Measurements from ENCODE around the gene ZBTB16. TPM values are rescaled to one million over a fixed set of nuclear protein-coding genes. Genes with fewer than 3 reads are reported as not detected.

The ZBTB16 gene
- total and polyA plus RNA-seq, 2 donors (not counting 3 experiments of a cell fraction or from before 2014, with no cell fraction given): 9.8 to 20.3 TPM

DNA sequence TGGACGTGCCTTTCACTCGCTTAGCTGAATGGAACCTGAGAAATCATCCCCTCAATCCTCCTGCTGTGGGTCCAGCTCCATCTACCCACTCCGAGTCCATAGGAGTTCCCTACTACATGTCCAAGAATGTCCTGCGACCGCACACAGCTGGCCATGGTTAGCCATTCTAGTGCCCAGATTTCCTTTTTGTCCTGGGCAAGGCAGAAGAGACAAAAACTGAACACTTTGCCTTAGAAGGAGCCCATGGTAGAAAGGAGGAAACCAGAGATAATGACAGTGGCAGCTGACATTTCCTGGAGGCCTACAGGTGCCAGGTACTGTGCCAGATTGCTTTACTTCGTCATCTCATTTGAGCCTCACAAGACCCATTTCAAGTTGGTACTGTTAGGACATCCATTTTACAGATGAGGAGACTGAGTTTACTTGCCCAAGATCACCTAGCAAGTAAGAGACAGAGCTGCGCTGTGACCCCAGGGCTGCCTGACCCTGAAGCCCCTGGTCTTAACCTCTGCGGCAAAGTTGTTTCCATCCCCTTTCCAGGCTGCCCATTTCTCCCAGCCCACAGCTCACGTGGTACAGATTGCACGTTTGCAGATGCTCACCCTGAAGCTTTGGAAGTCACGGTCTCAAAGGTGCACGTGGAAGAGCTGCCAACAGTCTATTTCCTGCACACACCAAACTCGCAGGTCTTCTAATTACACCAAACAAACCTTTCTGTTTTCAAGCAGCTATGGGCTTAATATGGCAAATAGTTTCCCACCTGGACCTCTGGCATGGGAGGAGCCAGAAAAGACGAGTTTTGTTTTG is 112.7 kb downstream of the ZBTB16 start:
- TF ChIP-seq EZH2 (IDR thresholded peaks at IDR 0.05; ENCODE audit: borderline replicate concordance, low read depth, low read length, severe bottlenecking) (no peak), FOS (IDR thresholded peaks at IDR 0.05; ENCODE audit: borderline replicate concordance, insufficient read depth, low read length) (no peak)
- no TSS peak for BruUV-seq (replicated peaks)
- H3K4me1 ChIP-seq (ENCODE audit: control insufficient read depth, extremely low read depth, insufficient read depth, low read length): peaks cover 30% of the 10 kb centered on the region
- no peaks in the 10 kb centered on the region for H3K79me2 ChIP-seq (ENCODE audit: control insufficient read depth, insufficient read depth, low read length)
- H3K36me3 ChIP-seq (ENCODE audit: control insufficient read depth in 2 of 2, extremely low read depth in 1 of 2, insufficient read depth in 2 of 2, low read length in 2 of 2): no peaks in the 10 kb centered on the region
- DNase-seq (ENCODE audit: low read depth, low spot score) (no peak), FAIRE-seq (peak; percentile 18)
- H4K20me1 ChIP-seq (replicated peaks; ENCODE audit: control insufficient read depth, extremely low read depth, insufficient read depth, low read length): no peaks in the 10 kb centered on the region
- peak overlapping the region; percentile 35 for H2AFZ ChIP-seq (ENCODE audit: low read depth, low read length)
- peak overlapping the region; percentile 57 for H3K27ac ChIP-seq (ENCODE audit: insufficient read depth, low read depth, low read length)
- CTCF ChIA-PET: interaction anchor here (0.7 to 2.0 kb wide), 6 partner anchors 8 to 89 kb away, joined by 3 to 13 read pairs (median 5); no protein-coding TSS in a partner anchor
- H3K4me2 ChIP-seq (ENCODE audit: insufficient read depth, low read length): no peak overlapping the region
- intact Hi-C loops (cut with micrococcal nuclease): no loop called here
- no peak overlapping the region for H3K4me3 ChIP-seq (replicated peaks in 1 of 3; ENCODE audit: insufficient read depth in 1 of 3, low read depth in 1 of 3, low read length in 3 of 3)
- H3K9me3 ChIP-seq (replicated peaks; ENCODE audit: control insufficient read depth, insufficient read depth, low read length): no peaks in the 10 kb centered on the region
- H3K27me3 ChIP-seq (ENCODE audit: control insufficient read depth in 2 of 2, insufficient read depth in 2 of 2, low read length in 2 of 2): no peaks in the 10 kb centered on the region
- dilution Hi-C loops (cut with MboI; ENCODE audit: extremely low pct_ligation_motif_present, low sequenced_read_pairs): no loop called here
- POLR2A ChIA-PET: no interaction called here
- no peaks in the 10 kb centered on the region for H3K9me1 ChIP-seq (replicated peaks; ENCODE audit: control insufficient read depth, extremely low read depth, insufficient read depth, low read length)
- H3K9ac ChIP-seq (replicated peaks; ENCODE audit: extremely low read depth, insufficient read depth, low read length): peak overlapping the region; percentile 61

GRCh38 chr11:114172871-114173444 is 113.4 kb downstream of the ZBTB16 start:
- ChIA-PET POLR2A (no interaction called here), CTCF (interaction anchor here (0.7 to 2.0 kb wide), 2 partner anchors 21 to 89 kb away, joined by 3 to 13 read pairs; no protein-coding TSS in a partner anchor)
- H3K79me2 ChIP-seq (ENCODE audit: control insufficient read depth, insufficient read depth, low read length): no peaks in the 10 kb centered on the region
- TF ChIP-seq JUN (IDR thresholded peaks at IDR 0.05; ENCODE audit: borderline replicate concordance, insufficient read depth, insufficient read length, low read depth) (no peak), MYC (IDR thresholded peaks at IDR 0.05; ENCODE audit: low read depth, low read length) (no peak), GATA2 (IDR thresholded peaks at IDR 0.05; ENCODE audit: insufficient read depth, insufficient read length, low read depth, low read length) (no peak), POLR2A (IDR thresholded peaks at IDR 0.05; ENCODE audit: low read depth, low read length) (no peak)
- peaks cover 28% of the 10 kb centered on the region for H3K4me1 ChIP-seq (ENCODE audit: control insufficient read depth, extremely low read depth, insufficient read depth, low read length)
- H3K27me3 ChIP-seq (ENCODE audit: control insufficient read depth in 2 of 2, insufficient read depth in 2 of 2, low read length in 2 of 2): no peaks in the 10 kb centered on the region
- H3K9me1 ChIP-seq (replicated peaks; ENCODE audit: control insufficient read depth, extremely low read depth, insufficient read depth, low read length): no peaks in the 10 kb centered on the region
- no peak overlapping the region for H3K4me2 ChIP-seq (ENCODE audit: insufficient read depth, low read length)
- H4K20me1 ChIP-seq (replicated peaks; ENCODE audit: control insufficient read depth, extremely low read depth, insufficient read depth, low read length): no peaks in the 10 kb centered on the region
- no peak for FAIRE-seq
- intact Hi-C loops (cut with micrococcal nuclease): no loop called here
- no peak overlapping the region for H3K27ac ChIP-seq (ENCODE audit: insufficient read depth, low read depth, low read length)
- H3K9me3 ChIP-seq (replicated peaks; ENCODE audit: control insufficient read depth, insufficient read depth, low read length): no peaks in the 10 kb centered on the region
- H3K4me3 ChIP-seq (replicated peaks in 1 of 3; ENCODE audit: insufficient read depth in 1 of 3, low read depth in 1 of 3, low read length in 3 of 3): no peak overlapping the region
- dilution Hi-C loops (cut with MboI; ENCODE audit: extremely low pct_ligation_motif_present, low sequenced_read_pairs): no loop called here
- DNase-seq (ENCODE audit: low read depth, low spot score): no peak
- no peak overlapping the region for H2AFZ ChIP-seq (ENCODE audit: low read depth, low read length)
- no TSS peak for BruUV-seq (replicated peaks)
- H3K36me3 ChIP-seq (ENCODE audit: control insufficient read depth in 2 of 2, extremely low read depth in 1 of 2, insufficient read depth in 2 of 2, low read length in 2 of 2): no peaks in the 10 kb centered on the region
- no peak overlapping the region for H3K9ac ChIP-seq (replicated peaks; ENCODE audit: extremely low read depth, insufficient read depth, low read length)

Measured in endothelial cell of umbilical vein (primary cell).